ENCODE results near the gene IGSF5.

DNA sequence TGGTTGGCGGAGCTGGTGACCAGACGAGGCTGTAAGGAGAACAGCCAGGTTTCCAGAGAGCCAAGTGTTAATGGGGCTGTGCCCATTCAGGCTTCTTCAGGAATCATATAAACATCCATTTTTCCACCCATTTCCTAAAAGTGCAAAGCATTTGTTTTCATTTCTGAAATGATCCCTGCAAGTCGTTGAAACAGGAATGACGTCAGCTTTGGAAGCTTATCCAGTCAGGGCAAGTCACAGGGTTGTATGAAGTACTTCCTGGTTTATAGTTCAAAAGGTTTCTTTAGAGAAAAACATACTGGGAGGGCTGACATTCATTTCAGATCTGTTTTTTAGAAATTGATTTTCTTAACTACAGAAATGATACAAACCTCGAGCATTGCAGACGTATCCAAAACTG, 29.2 kb downstream of the IGSF5 start:
- TF ChIP-seq POLR2A (IDR thresholded peaks at IDR 0.05; ENCODE audit: low read depth, low read length) (no peak), POLR2AphosphoS5 (IDR thresholded peaks at IDR 0.05; ENCODE audit: low read depth, low read length) (no peak), SPI1 (IDR thresholded peaks at IDR 0.05; ENCODE audit: low read depth, low read length) (no peak)

Data from GM12891 (cell line).